ENCODE measurements around the gene CFAP20DC. TPM values are rescaled to one million over a fixed set of nuclear protein-coding genes. Genes with fewer than 3 reads are reported as not detected.

The CFAP20DC gene
- total and polyA plus RNA-seq, 2 experiments from 2014 or later = 7.4 to 11.4 TPM

- Histone ChIP-seq H3K4me1 (ENCODE audit: insufficient read depth) (peaks cover 14% of the 10 kb centered on the region), H3K9me2 (ENCODE audit: insufficient read depth) (no peaks in the 10 kb centered on the region), H3K27me3 (ENCODE audit: insufficient read depth) (no peaks in the 10 kb centered on the region; the same call in 1 of the 2 replicates), H3K27ac (ENCODE audit: low read depth) (no peak overlapping the region), H3K4me2 (no peak overlapping the region), H3K4me3 (no peak overlapping the region), H3K79me2 (replicated peaks; ENCODE audit: insufficient read depth) (no peaks in the 10 kb centered on the region), H3K36me3 (ENCODE audit: insufficient read depth) (no peaks in the 10 kb centered on the region), H2AFZ (no peak overlapping the region), H3F3A (replicated peaks; ENCODE audit: low read depth) (no peaks in the 10 kb centered on the region), H4K20me1 (replicated peaks; ENCODE audit: insufficient read depth) (no peaks in the 10 kb centered on the region)
- Mint-ChIP-seq H3K9me3 (peaks cover 3% of the 10 kb centered on the region; the same call in 1 of the 3 replicates), H3K27ac (no peak overlapping the region), H3K4me3 (no peak overlapping the region), H3K4me1 (peaks cover 8% of the 10 kb centered on the region), H3K36me3 (ENCODE audit: low read depth) (no peaks in the 10 kb centered on the region), H3K27me3 (ENCODE audit: insufficient read depth, low read depth, poor library complexity) (no peaks in the 10 kb centered on the region)
- peak; percentile 73 to 78 for TF ChIP-seq CTCF (conservative IDR thresholded peaks at IDR 0.05; ENCODE audit: low read depth in 2 of 2)
- no peak for TF ChIP-seq EZH2phosphoT487 (IDR thresholded peaks at IDR 0.05; ENCODE audit: unreplicated experiment)
- TF ChIP-seq JUNB (IDR thresholded peaks at IDR 0.05; ENCODE audit: unreplicated experiment) = no peak
- TF ChIP-seq POLR2AphosphoS5 (IDR thresholded peaks at IDR 0.05; ENCODE audit: low read depth) = no peak
- TF ChIP-seq REST (IDR thresholded peaks at IDR 0.05; ENCODE audit: unreplicated experiment) = no peak
- TF ChIP-seq ZNF114 (CRISPR knock-in tag; IDR thresholded peaks at IDR 0.05) = no peak
- TF ChIP-seq EZH2 (IDR thresholded peaks at IDR 0.05; ENCODE audit: low read depth, unreplicated experiment) = no peak
- 0 out of 2 replicates have a peak, but pooled peaks have one; percentile 32 for TF ChIP-seq ZNF462 (CRISPR knock-in tag; IDR thresholded peaks at IDR 0.05)
- no peak for TF ChIP-seq ZNF331 (CRISPR knock-in tag; IDR thresholded peaks at IDR 0.05; ENCODE audit: low read depth)
- no peak for TF ChIP-seq ETS1 (IDR thresholded peaks at IDR 0.05)
- ATAC-seq (peak; percentile 9; the same call in 2 of the 3 replicates), DNase-seq (ENCODE audit: low spot score) (peak; percentile 77)
Measured at GRCh38 chr3:59052803-59053411, 3.1 kb upstream of the CFAP20DC start.
